Activated CD4-positive, alpha-beta memory T cell treated with anti-CD3 and anti-CD28 coated beads for 36 hours (primary cell): ENCODE results near the gene TAF3. TPM values are rescaled to one million over a fixed set of nuclear protein-coding genes. Genes with fewer than 3 reads are reported as not detected.
"Not testable (repeated sequence)": the region's sequence is repeated elsewhere in the genome, so short reads cannot be mapped to it uniquely, and the experiment has no call there.

ENCODE experiments used
- CTCF ChIA-PET: fragments of 350-600 bp; sonication (Branson Sonifier 250); formaldehyde crosslinking; loops from one replicate; lab custom pipeline; 2021; ENCODE audit warnings: antibody characterized with exemption, inconsistent platforms; lab: Charles Lee
- POLR2A ChIA-PET: fragments of 350-600 bp; sonication (Branson Sonifier 250); formaldehyde crosslinking; loops from one replicate; lab custom pipeline; 2021; ENCODE audit warnings: antibody characterized with exemption; lab: Charles Lee
- DNase-seq: peaks from one replicate; pipeline ENCODE4 v3.0.0-alpha.2; 2020
- H3K27ac Mint-ChIP-seq: one replicate; pipeline ENCODE4 v1.8.0; 2021; ENCODE audit warnings: mixed read lengths
- H3K27me3 Mint-ChIP-seq: one replicate; pipeline ENCODE4 v1.8.0; 2021; ENCODE audit warnings: mixed read lengths
- H3K36me3 Mint-ChIP-seq: one replicate; pipeline ENCODE4 v1.8.0; 2021; ENCODE audit warnings: mixed read lengths
- H3K4me1 Mint-ChIP-seq: one replicate; pipeline ENCODE4 v1.8.0; 2021; ENCODE audit warnings: low read depth, mixed read lengths
- H3K4me3 Mint-ChIP-seq: one replicate; pipeline ENCODE4 v1.8.0; 2021; ENCODE audit warnings: mild to moderate bottlenecking, mixed read lengths
- H3K9me3 Mint-ChIP-seq: one replicate; pipeline ENCODE4 v1.8.0; 2021; ENCODE audit warnings: mixed read lengths
- intact Hi-C: fragments of 100-400 bp; cut with micrococcal nuclease; formaldehyde crosslinking; loops from one replicate; pipeline ENCODE4 v1.15.1; 2023
- total RNA-seq, 2 experiments: library from RNA; stranded (reverse); gene quantifications; one replicate each; pipeline ENCODE4 v1.2.3, GENCODE V29; 2021

TAF3 gene, protein sequence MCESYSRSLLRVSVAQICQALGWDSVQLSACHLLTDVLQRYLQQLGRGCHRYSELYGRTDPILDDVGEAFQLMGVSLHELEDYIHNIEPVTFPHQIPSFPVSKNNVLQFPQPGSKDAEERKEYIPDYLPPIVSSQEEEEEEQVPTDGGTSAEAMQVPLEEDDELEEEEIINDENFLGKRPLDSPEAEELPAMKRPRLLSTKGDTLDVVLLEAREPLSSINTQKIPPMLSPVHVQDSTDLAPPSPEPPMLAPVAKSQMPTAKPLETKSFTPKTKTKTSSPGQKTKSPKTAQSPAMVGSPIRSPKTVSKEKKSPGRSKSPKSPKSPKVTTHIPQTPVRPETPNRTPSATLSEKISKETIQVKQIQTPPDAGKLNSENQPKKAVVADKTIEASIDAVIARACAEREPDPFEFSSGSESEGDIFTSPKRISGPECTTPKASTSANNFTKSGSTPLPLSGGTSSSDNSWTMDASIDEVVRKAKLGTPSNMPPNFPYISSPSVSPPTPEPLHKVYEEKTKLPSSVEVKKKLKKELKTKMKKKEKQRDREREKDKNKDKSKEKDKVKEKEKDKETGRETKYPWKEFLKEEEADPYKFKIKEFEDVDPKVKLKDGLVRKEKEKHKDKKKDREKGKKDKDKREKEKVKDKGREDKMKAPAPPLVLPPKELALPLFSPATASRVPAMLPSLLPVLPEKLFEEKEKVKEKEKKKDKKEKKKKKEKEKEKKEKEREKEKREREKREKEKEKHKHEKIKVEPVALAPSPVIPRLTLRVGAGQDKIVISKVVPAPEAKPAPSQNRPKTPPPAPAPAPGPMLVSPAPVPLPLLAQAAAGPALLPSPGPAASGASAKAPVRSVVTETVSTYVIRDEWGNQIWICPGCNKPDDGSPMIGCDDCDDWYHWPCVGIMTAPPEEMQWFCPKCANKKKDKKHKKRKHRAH
- 10 to 100 TPM; 12.2 to 12.3 TPM for total RNA-seq

DNA sequence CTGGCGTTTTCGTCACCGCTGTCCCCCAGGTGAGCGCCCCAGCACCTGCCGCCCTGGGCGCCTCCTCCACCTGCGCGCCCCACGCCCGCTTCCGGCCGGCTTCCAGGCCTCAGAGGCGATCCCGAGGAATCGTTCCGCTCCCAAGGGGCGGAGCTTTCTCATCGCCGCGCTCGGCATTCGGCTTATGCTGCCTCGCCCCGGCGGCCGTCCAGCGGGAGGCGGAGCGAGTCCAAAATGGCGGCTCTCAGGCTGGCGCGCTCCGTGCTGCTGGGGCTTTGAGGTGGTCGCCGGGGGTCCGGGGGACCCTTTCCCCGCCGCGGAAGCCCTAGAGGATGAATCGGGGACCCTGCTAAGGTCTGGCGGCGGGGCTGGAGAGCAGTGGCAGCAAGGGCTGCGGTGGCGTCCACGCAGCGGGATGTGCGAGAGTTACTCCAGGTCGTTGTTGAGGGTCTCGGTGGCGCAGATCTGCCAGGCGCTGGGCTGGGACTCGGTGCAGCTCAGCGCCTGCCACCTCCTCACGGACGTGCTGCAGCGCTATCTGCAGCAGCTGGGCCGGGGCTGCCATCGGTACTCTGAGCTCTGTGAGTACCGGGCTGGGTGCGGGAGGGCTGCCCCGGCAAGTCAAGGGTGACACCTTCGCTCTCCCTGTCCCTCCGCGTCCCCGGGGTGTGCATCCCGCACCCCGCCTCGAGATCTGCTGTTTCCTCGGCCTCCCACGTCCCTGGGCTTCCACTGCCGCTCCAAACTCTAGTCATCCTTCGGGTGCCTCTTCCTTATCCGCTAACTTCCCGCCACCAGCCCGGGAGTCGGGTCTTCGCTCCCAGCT lies at the start of gene TAF3:
TAF3 (plus strand) TSS at position 211 of the 826 bp plus-strand sequence; CDS start at position 416, 205 bp downstream.
- Mint-ChIP-seq H3K4me1 (peaks cover 36% of the 10 kb centered on the region), H3K9me3 (no peaks in the 10 kb centered on the region), H3K27ac (peak within 1 kb of the TSS; percentile 70), H3K27me3 (peaks cover 2% of the 10 kb centered on the region), H3K4me3 (peak within 1 kb of the TSS; percentile 98), H3K36me3 (no peaks in the 10 kb centered on the region)
- CTCF ChIA-PET = interaction anchor here (0.6 to 2.4 kb wide), 8 partner anchors 9 to 1372 kb away, joined by 3 to 8 read pairs (median 4); partner anchors contain the start of gene ATP5F1C
- DNase-seq = peak; percentile 95
- POLR2A ChIA-PET = interaction anchor here (0.9 to 3.0 kb wide), 5 partner anchors 9 to 631 kb away, joined by 3 to 29 read pairs (median 5); partner anchors contain the start of genes ATP5F1C and KIN
- intact Hi-C loops = loop anchor here (1.0 to 5.0 kb wide), 3 partner anchors 30 to 291 kb away; partner anchors contain the start of genes ATP5F1C and GATA3

DNA sequence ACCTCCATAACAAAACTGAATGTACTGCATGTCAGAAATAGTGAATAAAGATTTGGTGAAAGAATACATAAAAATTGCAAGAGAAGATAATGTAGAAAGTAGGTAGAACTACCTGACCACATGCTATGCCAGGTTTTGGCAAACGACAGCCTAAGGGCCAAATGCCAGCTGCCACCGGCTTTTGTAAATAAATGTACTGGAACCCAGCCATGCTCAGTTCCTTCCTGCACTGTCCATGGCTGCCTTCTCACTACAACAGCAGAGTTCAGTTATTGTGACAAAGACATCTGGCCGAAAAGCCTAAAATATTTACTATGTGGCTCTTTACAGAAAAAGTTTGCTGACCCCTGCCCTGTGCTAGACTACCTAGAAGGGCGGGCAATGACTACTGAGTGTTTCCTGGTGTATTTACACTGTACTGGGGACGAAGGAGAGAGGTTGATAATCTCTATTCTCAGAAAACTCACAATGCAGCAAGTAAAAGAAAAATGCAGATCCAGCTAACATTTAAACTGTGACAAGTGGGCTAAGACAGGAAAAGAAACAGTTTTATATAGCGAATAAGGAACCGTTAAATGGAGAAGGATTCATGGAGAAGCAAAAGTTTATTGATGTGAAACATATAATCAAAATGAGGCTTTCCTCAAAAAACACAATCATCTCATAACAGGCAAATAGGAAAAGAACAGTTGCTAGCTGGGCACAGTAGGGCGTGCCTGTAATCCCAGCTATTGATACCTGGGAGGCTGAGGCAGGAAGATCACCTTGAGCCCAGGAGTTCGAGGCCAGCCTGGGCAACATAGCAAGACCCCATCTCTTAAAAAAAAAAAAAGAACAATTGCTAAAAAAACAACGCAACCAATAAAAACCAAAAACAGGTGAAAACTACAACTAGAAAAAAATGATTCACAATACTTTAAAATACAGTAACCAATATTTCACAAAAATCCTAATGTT lies 44.2 kb upstream of the TAF3 start:
- POLR2A ChIA-PET = no interaction called here
- Mint-ChIP-seq H3K27ac (no peak overlapping the region), H3K9me3 (no peaks in the 10 kb centered on the region), H3K36me3 (peaks cover 40% of the 10 kb centered on the region), H3K4me3 (no peak overlapping the region), H3K4me1 (no peaks in the 10 kb centered on the region), H3K27me3 (no peaks in the 10 kb centered on the region)
- DNase-seq = no peak
- intact Hi-C loops = no loop called here
- CTCF ChIA-PET = no interaction called here

DNA sequence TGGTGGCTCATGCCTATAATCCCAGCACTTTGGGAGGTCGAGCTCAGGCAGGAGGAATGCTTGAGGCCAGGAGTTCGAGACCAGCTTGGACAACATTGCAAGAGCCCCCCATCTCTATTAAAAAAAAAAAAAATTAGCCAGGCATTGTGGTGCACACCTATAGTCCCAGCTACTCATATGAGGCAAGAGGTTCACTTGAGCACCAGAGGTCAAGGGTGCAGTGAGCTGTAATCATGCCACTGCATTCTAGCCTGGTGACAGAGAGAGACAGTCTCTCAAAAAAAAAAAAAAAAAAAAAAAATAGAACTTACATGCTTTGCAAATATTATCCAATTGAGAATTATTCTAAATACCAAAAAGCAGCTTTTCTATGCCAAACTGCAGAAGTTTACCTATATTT lies 41.5 kb upstream of the TAF3 start:
- Mint-ChIP-seq H3K4me3 (no peak overlapping the region), H3K9me3 (no peaks in the 10 kb centered on the region), H3K4me1 (peaks cover 4% of the 10 kb centered on the region), H3K27me3 (no peaks in the 10 kb centered on the region), H3K36me3 (peaks cover 49% of the 10 kb centered on the region), H3K27ac (no peak overlapping the region)
- ChIA-PET POLR2A (interaction anchor here (0.6 kb wide), 1 partner anchor 23 kb away, joined by 5 read pairs; no protein-coding TSS in a partner anchor), CTCF (no interaction called here)
- no peak for DNase-seq
- intact Hi-C loops = no loop called here

DNA sequence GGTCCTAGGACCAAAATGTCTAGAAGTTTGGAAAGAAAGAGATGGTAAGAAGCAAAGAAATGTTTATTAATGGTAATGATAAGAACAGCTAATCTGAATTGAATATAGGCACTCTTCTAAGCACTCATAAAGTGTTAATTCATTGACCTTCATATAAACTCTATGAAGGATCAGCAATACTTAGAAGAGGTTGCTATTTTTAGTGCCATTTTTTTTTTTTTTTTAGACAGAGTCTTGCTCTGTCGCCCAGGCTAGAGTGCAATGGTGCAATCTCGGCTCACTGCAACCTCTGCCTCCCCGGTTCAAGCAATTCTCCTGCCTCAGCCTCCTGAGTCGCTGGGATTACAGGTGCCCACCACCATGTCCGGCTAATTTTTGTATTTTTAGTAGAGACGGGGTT lies 36.1 kb upstream of the TAF3 start:
- DNase-seq, CTCF ChIA-PET, H3K27ac Mint-ChIP-seq, H3K9me3 Mint-ChIP-seq, H3K4me3 Mint-ChIP-seq, H3K27me3 Mint-ChIP-seq, intact Hi-C loops, POLR2A ChIA-PET: not testable (repeated sequence)
- H3K4me1 Mint-ChIP-seq = peaks cover 17% of the 10 kb centered on the region
- peaks cover 28% of the 10 kb centered on the region for H3K36me3 Mint-ChIP-seq

DNA sequence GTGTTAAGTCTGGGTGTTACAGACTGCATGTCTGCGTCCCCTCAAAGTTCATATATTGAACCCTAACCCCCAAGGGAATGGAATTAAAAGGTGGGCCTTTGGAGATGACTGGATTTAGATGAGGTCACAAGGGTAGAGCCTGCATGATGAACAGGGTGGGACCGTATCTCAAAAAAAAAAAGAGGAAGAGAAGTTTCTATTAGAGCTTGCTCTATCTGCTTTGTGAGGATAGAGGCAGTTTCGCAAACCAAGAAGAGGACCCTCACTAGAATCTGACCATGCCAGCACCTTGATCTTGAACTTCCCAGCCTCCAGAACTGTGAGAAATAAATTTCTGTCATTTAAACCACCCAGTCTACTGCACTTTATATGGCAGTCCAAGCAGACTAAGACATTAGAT lies 31.9 kb upstream of the TAF3 start:
- H3K4me1 Mint-ChIP-seq = peaks cover 33% of the 10 kb centered on the region
- no peak overlapping the region for H3K4me3 Mint-ChIP-seq
- intact Hi-C loops = no loop called here
- no peaks in the 10 kb centered on the region for H3K27me3 Mint-ChIP-seq
- no peak overlapping the region for H3K27ac Mint-ChIP-seq
- POLR2A ChIA-PET = interaction anchor here (0.6 kb wide), 2 partner anchors 81 to 1471 kb away, joined by 3 read pairs; no protein-coding TSS in a partner anchor
- H3K36me3 Mint-ChIP-seq = peaks cover 12% of the 10 kb centered on the region
- DNase-seq = no peak
- CTCF ChIA-PET = interaction anchor here (0.6 kb wide), 1 partner anchor 66 kb away, joined by 3 read pairs; no protein-coding TSS in a partner anchor
- H3K9me3 Mint-ChIP-seq = no peaks in the 10 kb centered on the region

DNA sequence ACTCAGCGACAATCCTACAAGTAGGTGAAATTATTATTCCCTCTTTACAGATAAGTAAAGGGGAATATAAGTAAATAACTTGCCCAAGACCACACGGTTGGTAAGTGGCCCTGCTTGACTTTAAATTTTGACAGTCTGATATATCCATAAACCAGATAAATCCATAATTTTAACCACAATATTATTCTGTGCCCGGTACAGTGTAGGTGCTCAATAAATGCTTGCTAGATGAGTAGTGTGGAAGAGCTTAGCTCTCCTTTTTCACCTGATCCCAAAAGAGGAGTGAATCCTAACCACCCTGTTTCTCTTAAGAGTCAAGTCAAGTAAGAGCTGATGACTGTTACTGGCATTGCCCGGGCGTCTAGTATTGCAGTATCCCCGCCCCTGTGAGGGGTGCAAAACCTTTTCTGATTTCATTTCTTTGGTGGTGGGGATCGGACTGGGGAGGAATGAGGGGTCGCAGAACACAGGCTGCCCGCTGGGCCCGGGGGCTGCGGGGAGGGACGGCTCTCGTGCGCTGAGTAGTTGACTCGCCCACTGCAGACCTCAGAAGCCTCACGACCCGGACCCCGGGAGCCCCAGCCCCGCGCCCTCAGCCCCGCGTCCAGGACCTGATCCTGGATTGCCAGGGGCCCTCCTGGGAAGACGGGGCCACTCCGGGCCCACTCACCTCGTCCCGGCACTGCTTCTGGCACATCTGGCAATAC lies 31.0 kb upstream of the TAF3 start:
- POLR2A ChIA-PET = interaction anchor here (0.5 to 1.7 kb wide), 4 partner anchors 28 to 350 kb away, joined by 3 to 29 read pairs (median 4); partner anchors contain the start of gene TAF3
- Mint-ChIP-seq H3K4me1 (peaks cover 42% of the 10 kb centered on the region), H3K27me3 (no peaks in the 10 kb centered on the region), H3K4me3 (no peak overlapping the region), H3K9me3 (no peaks in the 10 kb centered on the region), H3K27ac (no peak overlapping the region), H3K36me3 (peaks cover 20% of the 10 kb centered on the region)
- CTCF ChIA-PET = interaction anchor here (0.6 to 1.2 kb wide), 3 partner anchors 10 to 262 kb away, joined by 3 to 4 read pairs (median 3); partner anchors contain the start of gene TAF3
- intact Hi-C loops = no loop called here
- peak; percentile 43 for DNase-seq

DNA sequence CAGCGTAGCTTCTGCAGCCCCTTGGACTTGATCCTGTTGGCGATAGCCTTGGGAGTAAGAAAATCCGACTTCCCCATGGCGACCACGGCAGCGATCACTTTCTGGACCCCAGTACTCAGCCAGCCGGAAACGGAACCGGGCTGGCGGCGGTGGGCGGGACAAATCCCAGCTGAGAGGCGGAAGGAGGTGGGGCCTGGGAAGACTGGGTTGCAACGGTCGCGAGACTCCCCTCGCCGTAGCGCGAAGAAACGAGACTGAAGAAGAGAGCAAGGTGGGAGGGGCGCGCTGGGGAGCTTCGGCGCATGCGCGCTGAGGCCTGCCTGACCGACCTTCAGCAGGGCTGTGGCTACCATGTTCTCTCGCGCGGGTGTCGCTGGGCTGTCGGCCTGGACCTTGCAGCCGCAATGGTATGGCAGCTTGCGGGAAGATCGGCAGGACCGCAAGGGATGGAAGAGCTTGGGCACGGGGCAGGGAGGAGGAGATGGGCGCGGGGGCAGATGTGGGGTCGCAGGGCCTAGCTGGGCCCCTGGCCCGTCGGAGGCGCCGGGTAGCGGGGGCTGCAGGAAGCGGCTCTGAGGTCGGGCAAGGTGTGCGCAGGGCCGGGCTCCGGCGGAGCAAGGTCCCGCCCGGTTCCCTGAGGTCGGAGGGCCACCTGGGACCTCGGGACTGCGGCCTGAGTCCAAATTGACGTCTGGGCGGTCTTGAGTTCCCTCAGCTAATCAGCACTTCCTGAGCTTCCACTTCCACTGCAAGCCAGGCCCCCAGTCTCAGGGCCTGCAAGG lies 30.3 kb upstream of the TAF3 start, which contains the start of the genes ATP5F1C and KIN:
ATP5F1C (plus strand) TSS at position 321 of the 782 bp plus-strand sequence; CDS start at position 352, 31 bp downstream.
KIN (minus strand) TSS at position 137 of the 782 bp plus-strand sequence; CDS start at position 77, 60 bp downstream.
- peak; percentile 99 for DNase-seq
- POLR2A ChIA-PET = interaction anchor here (0.5 to 1.7 kb wide), 5 partner anchors 28 to 350 kb away, joined by 3 to 29 read pairs (median 4); partner anchors contain the start of gene TAF3
- CTCF ChIA-PET = interaction anchor here (0.6 to 1.2 kb wide), 5 partner anchors 9 to 263 kb away, joined by 3 to 4 read pairs (median 3); partner anchors contain the start of gene TAF3
- Mint-ChIP-seq H3K27ac (no peak within 1 kb of the TSS), H3K4me1 (peaks cover 49% of the 10 kb centered on the region), H3K4me3 (no peak within 1 kb of the TSS), H3K36me3 (peaks cover 24% of the 10 kb centered on the region), H3K9me3 (no peaks in the 10 kb centered on the region), H3K27me3 (no peaks in the 10 kb centered on the region)
- intact Hi-C loops = loop anchor here (1.0 kb wide), 1 partner anchor 30 kb away; the partner anchor contains the start of gene TAF3

DNA sequence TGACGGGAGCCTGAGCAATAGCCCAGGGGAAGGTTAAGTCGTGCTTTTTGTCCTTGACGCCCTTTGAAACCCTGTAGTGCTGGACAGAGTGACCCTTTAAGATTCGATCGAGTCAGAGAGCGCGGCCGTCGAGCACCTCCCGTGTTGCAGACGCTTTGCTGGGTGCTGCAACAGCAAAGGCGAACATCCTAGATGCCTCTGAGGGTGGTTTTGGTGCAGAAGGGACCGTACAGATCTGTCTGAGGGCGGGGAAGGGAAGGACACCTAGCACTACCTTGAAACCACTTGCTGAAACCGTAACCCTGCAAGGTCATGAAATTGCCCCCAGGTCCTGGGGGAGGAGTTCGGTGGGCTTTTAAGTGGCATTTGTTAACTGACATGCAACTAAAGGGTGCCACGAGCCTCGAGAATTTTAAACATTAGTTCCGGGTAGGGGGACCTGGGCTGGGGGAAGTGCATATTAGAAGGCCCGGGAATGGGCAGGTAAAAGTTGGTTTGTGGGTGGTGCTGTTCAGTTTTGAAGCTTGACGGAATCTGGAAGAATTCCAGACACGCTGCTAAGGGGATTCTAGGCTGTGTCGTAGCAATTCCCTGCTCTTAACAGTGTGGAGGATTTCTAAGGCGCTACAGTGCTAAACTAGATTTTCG lies 29.5 kb upstream of the TAF3 start:
- POLR2A ChIA-PET = interaction anchor here (0.8 to 1.7 kb wide), 5 partner anchors 27 to 349 kb away, joined by 3 to 29 read pairs (median 4); partner anchors contain the start of gene TAF3

More for the DNA sequence above, 29.5 kb upstream of the TAF3 start:
- no peak for DNase-seq
- Mint-ChIP-seq H3K4me3 (no peak overlapping the region), H3K4me1 (peaks cover 48% of the 10 kb centered on the region), H3K27me3 (no peaks in the 10 kb centered on the region), H3K36me3 (peaks cover 24% of the 10 kb centered on the region), H3K9me3 (no peaks in the 10 kb centered on the region), H3K27ac (no peak overlapping the region)
- CTCF ChIA-PET = interaction anchor here (1.0 to 1.2 kb wide), 4 partner anchors 29 to 263 kb away, joined by 3 to 4 read pairs (median 3); partner anchors contain the start of gene TAF3
- intact Hi-C loops = loop anchor here (1.0 kb wide), 1 partner anchor 30 kb away; the partner anchor contains the start of gene TAF3
